Mucosa of descending colon (tissue), 3 donors: ENCODE measurements around the gene TSPAN18. TPM values are rescaled to one million over a fixed set of nuclear protein-coding genes. Genes with fewer than 3 reads are reported as not detected.
A peak's percentile ranks its signal among the peaks of the same experiment; 100 is the strongest.

ENCODE experiments used
- ATAC-seq: fragments of 200-7000 bp; cut with Tn5 transposase; one replicate; pipeline ENCODE4 v1.9.1; 2020; ENCODE audit warnings: mild to moderate bottlenecking, moderate library complexity
- DNase-seq, 3 donors: peaks; one replicate each; pipeline ENCODE4 v3.0.0-alpha.2; 2020
- H3K36me3 ChIP-seq: fragments of 200-600 bp; one replicate; pipeline ENCODE4 v1.8.0; 2021; ENCODE audit warnings: low read depth, mild to moderate bottlenecking
- H3K4me1 ChIP-seq: fragments of 200-600 bp; one replicate; pipeline ENCODE4 v1.8.0; 2021; ENCODE audit warnings: low read depth, mild to moderate bottlenecking
- H3K4me3 ChIP-seq: fragments of 200-600 bp; one replicate; pipeline ENCODE4 v1.8.0; 2021; ENCODE audit warnings: mild to moderate bottlenecking
- H3K9me3 ChIP-seq: fragments of 200-600 bp; one replicate; pipeline ENCODE4 v1.8.0; 2021; ENCODE audit warnings: mild to moderate bottlenecking
- CTCF ChIP-seq: fragments of 200-600 bp; IDR thresholded peaks from one replicate; pipeline ENCODE4 v1.8.0; 2022; ENCODE audit warnings: antibody characterized with exemption, mild to moderate bottlenecking
- intact Hi-C, 2 donors: fragments of 100-400 bp; cut with DNase I in 1 of 2; cut with micrococcal nuclease in 1 of 2; formaldehyde crosslinking; loops; one replicate each; pipeline versions ENCODE4 v1.11.0 to v1.11.1; 2022; cut with DNase I, micrococcal nuclease
- total RNA-seq, 3 donors: library from RNA; stranded (reverse); fragmentation: NEBNext Ultra II Directional in 2 of 3; extraction: Animal tissue kit (Norgen Biotek cat#: 25700) in 2 of 3; gene quantifications; one replicate each; pipeline versions ENCODE4 v1.2.1 to v1.2.4, GENCODE V29; 2021 to 2023
- donor health status: DM: no; HTN: no; CAD: no; lungs with moderate emphysema.
- donor health status: DM: no; HTN: no; CAD: no.
- donor health status: DM: no; HTN: yes; CAD: no.

Gene TSPAN18
- total RNA-seq, 3 donors from 2014 or later = 3.6 to 63.2 (median 8.5) TPM

GRCh38 chr11:44883277-44883676, 156.5 kb downstream of the TSPAN18 start:
- ATAC-seq = peak; percentile 75
- no peaks in the 10 kb centered on the region for H3K4me1 ChIP-seq
- intact Hi-C loops = no loop called here
- no peak overlapping the region for H3K4me3 ChIP-seq
- DNase-seq = peak in 1 of 3 donors; percentile 10
- H3K9me3 ChIP-seq = no peaks in the 10 kb centered on the region
- no peak for TF ChIP-seq CTCF
- H3K36me3 ChIP-seq = no peaks in the 10 kb centered on the region

DNA sequence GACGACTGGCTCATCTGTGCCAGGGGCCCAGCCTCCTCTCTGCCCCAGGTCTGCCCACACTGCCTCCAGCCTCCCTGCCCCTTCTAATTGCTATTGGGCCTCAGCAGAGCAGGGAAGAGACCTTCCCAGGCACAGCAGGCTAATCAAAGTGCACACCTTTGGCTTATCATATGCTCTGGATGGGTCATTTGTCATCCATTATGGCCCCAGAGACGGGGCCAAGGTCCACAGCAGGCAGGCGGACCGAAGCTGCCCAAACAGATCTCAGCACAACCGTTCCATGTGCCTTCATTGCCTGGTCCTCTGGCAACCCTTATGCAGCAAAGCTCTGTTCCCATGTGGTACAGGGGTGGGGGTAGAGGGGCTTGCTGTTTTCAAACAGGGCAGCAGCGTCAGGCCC, 157.3 kb downstream of the TSPAN18 start:
- DNase-seq (no peak), ATAC-seq (peak; percentile 66)
- no peaks in the 10 kb centered on the region for H3K9me3 ChIP-seq
- H3K4me1 ChIP-seq = no peaks in the 10 kb centered on the region
- intact Hi-C loops = no loop called here
- no peak overlapping the region for H3K4me3 ChIP-seq
- no peaks in the 10 kb centered on the region for H3K36me3 ChIP-seq
- TF ChIP-seq CTCF = no peak

DNA sequence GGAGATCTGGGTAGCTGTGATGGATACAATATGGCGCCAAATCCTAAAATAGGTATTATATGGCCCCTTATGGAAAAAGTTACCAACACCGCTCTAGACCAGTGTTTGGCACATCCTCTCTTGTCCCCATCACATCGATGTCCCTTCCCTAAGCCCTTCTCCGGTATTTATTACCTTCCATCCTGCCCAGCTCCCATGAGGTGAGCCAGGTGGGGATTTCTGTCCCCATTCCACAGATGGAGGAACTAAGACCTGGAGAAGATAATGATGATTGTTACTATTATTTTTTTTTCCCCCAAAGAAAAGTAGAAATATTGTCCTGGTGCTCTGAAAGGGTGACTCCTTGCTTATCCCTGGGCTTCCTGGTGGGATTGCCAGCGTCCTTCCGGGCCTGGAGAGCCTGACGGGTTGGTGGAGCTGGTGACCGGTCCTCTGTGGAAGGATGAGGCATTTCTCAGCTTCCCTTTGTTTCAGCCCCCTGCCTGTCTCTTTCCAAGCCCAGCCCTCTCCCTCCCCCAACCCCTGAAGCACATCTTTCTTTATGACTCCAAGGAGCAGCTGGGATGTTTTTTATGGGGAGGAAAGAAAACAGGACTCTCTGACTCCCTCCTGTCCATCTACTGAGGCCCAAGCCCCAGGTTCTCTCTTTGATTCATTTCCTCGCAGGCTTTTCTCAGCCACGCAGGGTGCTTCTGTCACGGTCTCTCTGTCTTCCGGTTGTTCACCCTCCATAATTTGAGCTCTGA, 158.5 kb downstream of the TSPAN18 start:
- DNase-seq (no peak), ATAC-seq (no peak)
- intact Hi-C loops = no loop called here
- no peak for TF ChIP-seq CTCF
- H3K4me1 ChIP-seq = no peaks in the 10 kb centered on the region
- no peak overlapping the region for H3K4me3 ChIP-seq
- H3K9me3 ChIP-seq = no peaks in the 10 kb centered on the region
- H3K36me3 ChIP-seq = no peaks in the 10 kb centered on the region

GRCh38 chr11:44885919-44886789, 159.4 kb downstream of the TSPAN18 start:
- Histone ChIP-seq H3K36me3 (no peaks in the 10 kb centered on the region), H3K4me3 (no peak overlapping the region), H3K4me1 (no peaks in the 10 kb centered on the region), H3K9me3 (no peaks in the 10 kb centered on the region)
- no peak for DNase-seq
- no peak for ATAC-seq
- intact Hi-C loops = no loop called here
- no peak for TF ChIP-seq CTCF

- ATAC-seq = no peak
Observed at GRCh38 chr11:44886790-44887140, 160.0 kb downstream of the TSPAN18 start.

More at GRCh38 chr11:44886790-44887140, 160.0 kb downstream of the TSPAN18 start:
- TF ChIP-seq CTCF = no peak
- Histone ChIP-seq H3K4me1 (no peaks in the 10 kb centered on the region), H3K9me3 (no peaks in the 10 kb centered on the region), H3K36me3 (no peaks in the 10 kb centered on the region), H3K4me3 (no peak overlapping the region)
- no peak for DNase-seq
- intact Hi-C loops = no loop called here
